Measurements from ENCODE around the gene SCAF8. TPM values are rescaled to one million over a fixed set of nuclear protein-coding genes. Genes with fewer than 3 reads are reported as not detected.
"Not testable (repeated sequence)": the region's sequence is repeated elsewhere in the genome, so short reads cannot be mapped to it uniquely, and the experiment has no call there.

SCAF8 gene
- total RNA-seq, 2 donors from 2014 or later = 42.0 to 53.5 TPM

DNA sequence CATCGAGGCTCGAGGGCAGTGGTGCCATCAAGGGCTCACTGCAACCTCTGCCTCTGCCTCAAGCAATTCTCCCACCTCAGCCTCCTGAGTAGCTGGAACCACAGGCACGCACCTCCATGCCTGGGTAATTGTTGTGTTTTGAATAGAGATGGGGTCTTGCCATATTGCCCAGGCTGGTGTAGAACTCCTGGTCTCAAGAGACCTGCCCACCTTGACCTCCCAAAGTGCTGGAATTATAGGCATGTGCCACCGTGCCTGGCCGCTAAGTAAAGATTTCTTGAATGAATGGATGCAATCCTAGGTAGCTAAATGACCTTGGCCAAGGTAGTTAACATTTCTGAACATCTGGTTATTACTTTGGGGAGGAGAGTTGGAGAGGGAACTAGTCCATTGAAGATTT, 7.4 kb downstream of the SCAF8 start:
- Histone ChIP-seq H3K4me3 (no peak overlapping the region), H3K27me3 (replicated peaks; ENCODE audit: insufficient read depth) (no peaks in the 10 kb centered on the region), H3K4me1 (replicated peaks) (peaks cover 6% of the 10 kb centered on the region), H3K9me3 (no peaks in the 10 kb centered on the region), H3K36me3 (no peaks in the 10 kb centered on the region), H3K27ac (no peak overlapping the region)
- no peak for DNase-seq (ENCODE audit: low spot score)
- TF ChIP-seq, protein P1, sequence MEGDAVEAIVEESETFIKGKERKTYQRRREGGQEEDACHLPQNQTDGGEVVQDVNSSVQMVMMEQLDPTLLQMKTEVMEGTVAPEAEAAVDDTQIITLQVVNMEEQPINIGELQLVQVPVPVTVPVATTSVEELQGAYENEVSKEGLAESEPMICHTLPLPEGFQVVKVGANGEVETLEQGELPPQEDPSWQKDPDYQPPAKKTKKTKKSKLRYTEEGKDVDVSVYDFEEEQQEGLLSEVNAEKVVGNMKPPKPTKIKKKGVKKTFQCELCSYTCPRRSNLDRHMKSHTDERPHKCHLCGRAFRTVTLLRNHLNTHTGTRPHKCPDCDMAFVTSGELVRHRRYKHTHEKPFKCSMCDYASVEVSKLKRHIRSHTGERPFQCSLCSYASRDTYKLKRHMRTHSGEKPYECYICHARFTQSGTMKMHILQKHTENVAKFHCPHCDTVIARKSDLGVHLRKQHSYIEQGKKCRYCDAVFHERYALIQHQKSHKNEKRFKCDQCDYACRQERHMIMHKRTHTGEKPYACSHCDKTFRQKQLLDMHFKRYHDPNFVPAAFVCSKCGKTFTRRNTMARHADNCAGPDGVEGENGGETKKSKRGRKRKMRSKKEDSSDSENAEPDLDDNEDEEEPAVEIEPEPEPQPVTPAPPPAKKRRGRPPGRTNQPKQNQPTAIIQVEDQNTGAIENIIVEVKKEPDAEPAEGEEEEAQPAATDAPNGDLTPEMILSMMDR (IDR thresholded peaks at IDR 0.05) = no peak
- TF ChIP-seq POLR2AphosphoS5 (IDR thresholded peaks at IDR 0.05) = no peak
- no peak for TF ChIP-seq POLR2A (IDR thresholded peaks at IDR 0.05)
- 91% methylated on average over 5 of the region's 5 CpGs for WGBS
- intact Hi-C loops (cut with DNase I) = no loop called here

DNA sequence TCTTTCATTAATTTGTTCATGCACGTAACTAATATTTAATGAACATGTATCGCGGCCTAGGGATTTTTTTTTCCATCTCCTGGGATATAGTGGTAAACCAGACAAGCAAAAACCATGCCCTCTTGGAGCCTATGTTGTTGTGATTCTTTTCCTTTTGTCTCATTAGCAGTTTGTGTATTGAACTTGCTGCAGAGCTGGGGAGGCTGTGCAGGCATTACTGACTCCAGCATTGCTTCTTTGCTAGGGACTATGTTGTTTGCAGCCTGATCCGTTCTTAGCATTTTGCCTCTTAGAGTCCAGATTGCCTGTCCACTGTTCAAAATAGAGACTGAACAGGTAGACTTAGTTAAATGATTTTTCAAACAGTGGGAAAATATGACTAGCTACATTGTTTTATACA, 9.7 kb downstream of the SCAF8 start:
- no peaks in the 10 kb centered on the region for H3K9me3 ChIP-seq
- H3K27me3 ChIP-seq (replicated peaks; ENCODE audit: insufficient read depth) = no peaks in the 10 kb centered on the region
- H3K27ac ChIP-seq = no peak overlapping the region
- intact Hi-C loops (cut with DNase I) = no loop called here
- no peak for DNase-seq (ENCODE audit: low spot score)
- no peak overlapping the region for H3K4me3 ChIP-seq
- no peak for TF ChIP-seq POLR2AphosphoS5 (IDR thresholded peaks at IDR 0.05)
- TF ChIP-seq POLR2A (IDR thresholded peaks at IDR 0.05) = no peak
- TF ChIP-seq, protein P1 (IDR thresholded peaks at IDR 0.05) = no peak
- H3K36me3 ChIP-seq = no peaks in the 10 kb centered on the region
- peaks cover 6% of the 10 kb centered on the region for H3K4me1 ChIP-seq (replicated peaks)
- WGBS = 73% methylated on average over 4 of the region's 4 CpGs

DNA sequence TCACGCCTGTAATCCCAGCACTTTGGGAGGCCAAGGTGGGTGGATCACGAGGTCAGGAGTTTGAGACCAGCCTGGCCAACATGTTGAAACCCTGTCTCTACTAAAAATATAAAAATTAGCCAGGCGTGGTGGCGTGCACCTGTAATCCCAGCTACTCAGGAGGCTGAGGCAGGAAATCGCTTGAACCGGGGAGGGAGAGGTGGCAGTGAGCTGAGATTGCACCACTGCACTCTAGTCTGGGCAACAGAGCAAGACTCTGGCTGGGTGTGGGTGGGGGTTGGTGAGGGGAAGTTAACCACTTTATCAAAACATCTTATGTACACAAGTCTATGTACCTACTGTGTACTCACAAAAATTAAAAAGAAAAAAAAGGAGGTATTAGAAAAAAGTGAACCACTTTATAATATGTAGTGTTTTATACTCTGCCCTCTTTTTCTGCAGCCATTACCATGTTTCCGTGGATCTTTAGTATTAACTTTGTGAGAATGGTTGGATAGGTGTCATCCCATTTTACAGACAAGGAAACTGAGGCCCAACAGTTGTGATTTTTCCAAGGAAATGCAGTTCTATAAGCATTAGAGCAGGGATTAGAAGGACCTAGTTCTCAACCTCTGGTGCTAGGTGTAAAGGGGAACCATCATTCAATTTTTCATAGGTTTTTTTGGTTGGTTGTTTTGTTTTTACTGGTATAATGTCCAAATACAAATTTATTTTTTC, 11.0 kb downstream of the SCAF8 start:
- H3K4me1 ChIP-seq (replicated peaks); H3K36me3 ChIP-seq; H3K9me3 ChIP-seq; DNase-seq (ENCODE audit: low spot score); H3K27ac ChIP-seq; H3K27me3 ChIP-seq (replicated peaks; ENCODE audit: insufficient read depth); intact Hi-C loops (cut with DNase I); H3K4me3 ChIP-seq: not testable (repeated sequence)
- 97% methylated on average over 7 of the region's 7 CpGs for WGBS

DNA sequence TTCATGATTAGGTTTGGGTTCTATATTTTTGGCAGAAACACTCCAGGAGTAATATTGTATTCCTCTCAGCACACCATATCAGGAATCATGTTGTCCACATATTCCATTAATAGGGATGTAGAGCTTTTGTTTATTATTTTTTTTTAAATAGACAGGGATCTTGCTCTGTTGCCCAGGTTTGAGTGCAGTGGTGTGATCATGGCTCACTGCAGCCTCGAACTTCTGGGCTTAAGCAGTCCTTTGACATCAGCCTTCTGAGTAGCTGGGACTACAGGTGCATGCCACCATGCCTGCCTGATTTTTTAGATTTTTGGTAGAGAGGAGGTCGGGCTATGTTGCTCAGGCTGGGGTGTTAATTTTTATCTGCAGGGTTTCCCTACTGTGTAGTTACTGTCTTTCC, 12.0 kb downstream of the SCAF8 start:
- no peak for DNase-seq (ENCODE audit: low spot score)
- Histone ChIP-seq H3K4me3 (no peak overlapping the region), H3K27ac (no peak overlapping the region), H3K9me3 (no peaks in the 10 kb centered on the region), H3K36me3 (no peaks in the 10 kb centered on the region), H3K4me1 (replicated peaks) (peaks cover 3% of the 10 kb centered on the region), H3K27me3 (replicated peaks; ENCODE audit: insufficient read depth) (no peaks in the 10 kb centered on the region)
- TF ChIP-seq, protein P1 (IDR thresholded peaks at IDR 0.05) = no peak
- TF ChIP-seq POLR2AphosphoS5 (IDR thresholded peaks at IDR 0.05) (no peak), POLR2A (IDR thresholded peaks at IDR 0.05) (no peak)
- WGBS = 95% methylated on average over 2 of the region's 2 CpGs
- intact Hi-C loops (cut with DNase I) = no loop called here

DNA sequence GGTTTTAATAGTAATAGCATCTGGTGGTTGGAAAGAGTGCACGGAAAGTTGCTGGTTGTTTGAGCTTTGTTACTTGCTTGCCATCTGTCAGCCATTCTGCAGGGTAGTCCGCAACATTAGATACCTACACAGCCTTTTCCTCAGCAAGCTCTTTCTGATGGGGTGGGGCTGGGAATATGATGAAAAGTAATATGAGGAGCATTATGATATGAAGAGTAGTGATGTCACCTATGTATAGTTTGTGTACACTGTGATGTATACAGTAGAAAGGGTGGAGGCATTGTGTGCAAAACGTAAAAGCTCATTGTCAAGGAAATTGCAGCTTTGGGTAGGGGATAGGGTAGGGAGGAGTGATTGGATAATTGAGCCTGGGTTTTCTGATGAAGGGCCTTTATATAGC, 16.1 kb downstream of the SCAF8 start:
- Histone ChIP-seq H3K4me3 (no peak overlapping the region), H3K27me3 (replicated peaks; ENCODE audit: insufficient read depth) (no peaks in the 10 kb centered on the region), H3K9me3 (no peaks in the 10 kb centered on the region), H3K4me1 (replicated peaks) (peaks cover 3% of the 10 kb centered on the region), H3K27ac (no peak overlapping the region), H3K36me3 (no peaks in the 10 kb centered on the region)
- intact Hi-C loops (cut with DNase I) = no loop called here
- TF ChIP-seq POLR2AphosphoS5 (IDR thresholded peaks at IDR 0.05) (no peak), POLR2A (IDR thresholded peaks at IDR 0.05) (no peak)
- TF ChIP-seq, protein P1 (IDR thresholded peaks at IDR 0.05) = no peak
- 92% methylated on average over 3 of the region's 3 CpGs for WGBS
- no peak for DNase-seq (ENCODE audit: low spot score)
